GM12864 (cell line): ENCODE data around the gene MTA3.
A peak's percentile ranks its signal among the peaks of the same experiment; 100 is the strongest.

Experiments
- DNase-seq: peaks from one replicate; pipeline ENCODE4 v3.0.0-alpha.2; 2011; ENCODE audit warnings: low read depth
- H3K4me3 ChIP-seq: 2 replicates; pipeline ENCODE4 v1.5.1; 2011; ENCODE audit warnings: mild to moderate bottlenecking, low read depth, low read length, control low read depth
- TF ChIP-seq, protein P1 (sequence below): IDR thresholded peaks from 2 replicates; pipeline ENCODE4 v1.5.1; 2011; ENCODE audit warnings: low read depth, mild to moderate bottlenecking, moderate library complexity, low read length, control low read depth, inconsistent platforms; ENCODE audit errors: missing control alignments

MTA3 gene

DNA sequence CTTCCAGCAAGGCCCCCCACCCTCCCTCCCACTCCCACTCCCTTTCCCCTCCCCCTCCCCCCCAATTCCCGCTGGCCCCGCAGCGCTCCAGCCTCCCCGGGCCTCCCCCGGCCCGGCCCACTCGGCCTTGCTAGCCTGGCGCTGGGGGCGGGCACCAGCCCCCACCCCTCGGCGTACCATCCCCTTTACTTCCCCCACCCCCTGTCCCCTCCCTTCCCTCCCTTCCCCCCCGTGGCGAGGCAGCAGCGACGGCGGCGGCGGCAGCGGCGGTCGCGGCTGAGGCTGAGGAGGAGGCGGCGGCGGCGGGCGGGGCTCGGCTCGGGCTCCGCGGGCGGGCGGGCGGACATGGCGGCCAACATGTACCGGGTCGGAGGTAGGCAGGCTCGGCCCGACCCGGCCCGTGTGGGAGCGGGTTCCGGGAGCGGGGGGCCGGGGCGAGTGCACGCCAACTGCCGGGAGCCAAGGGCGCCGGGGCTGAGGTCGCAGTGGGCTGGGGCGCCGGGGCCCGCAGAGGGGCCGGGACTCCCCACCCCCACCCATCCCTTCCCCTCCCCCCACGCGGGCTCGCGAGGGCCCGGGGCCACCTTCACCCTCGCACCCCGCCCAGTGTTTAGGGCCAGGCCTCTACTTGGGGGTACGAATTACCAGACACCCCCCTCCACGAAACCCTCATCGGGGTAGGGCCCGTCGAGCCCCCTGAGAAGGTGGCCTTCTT lies at the start of gene MTA3:
MTA3 (plus strand) TSS at position 232 of the 715 bp plus-strand sequence; CDS start at position 346, 114 bp downstream.
- TF ChIP-seq, protein P1, sequence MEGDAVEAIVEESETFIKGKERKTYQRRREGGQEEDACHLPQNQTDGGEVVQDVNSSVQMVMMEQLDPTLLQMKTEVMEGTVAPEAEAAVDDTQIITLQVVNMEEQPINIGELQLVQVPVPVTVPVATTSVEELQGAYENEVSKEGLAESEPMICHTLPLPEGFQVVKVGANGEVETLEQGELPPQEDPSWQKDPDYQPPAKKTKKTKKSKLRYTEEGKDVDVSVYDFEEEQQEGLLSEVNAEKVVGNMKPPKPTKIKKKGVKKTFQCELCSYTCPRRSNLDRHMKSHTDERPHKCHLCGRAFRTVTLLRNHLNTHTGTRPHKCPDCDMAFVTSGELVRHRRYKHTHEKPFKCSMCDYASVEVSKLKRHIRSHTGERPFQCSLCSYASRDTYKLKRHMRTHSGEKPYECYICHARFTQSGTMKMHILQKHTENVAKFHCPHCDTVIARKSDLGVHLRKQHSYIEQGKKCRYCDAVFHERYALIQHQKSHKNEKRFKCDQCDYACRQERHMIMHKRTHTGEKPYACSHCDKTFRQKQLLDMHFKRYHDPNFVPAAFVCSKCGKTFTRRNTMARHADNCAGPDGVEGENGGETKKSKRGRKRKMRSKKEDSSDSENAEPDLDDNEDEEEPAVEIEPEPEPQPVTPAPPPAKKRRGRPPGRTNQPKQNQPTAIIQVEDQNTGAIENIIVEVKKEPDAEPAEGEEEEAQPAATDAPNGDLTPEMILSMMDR: no peak
- no peak for DNase-seq
- peak within 1 kb of the TSS; percentile 53 for H3K4me3 ChIP-seq

DNA sequence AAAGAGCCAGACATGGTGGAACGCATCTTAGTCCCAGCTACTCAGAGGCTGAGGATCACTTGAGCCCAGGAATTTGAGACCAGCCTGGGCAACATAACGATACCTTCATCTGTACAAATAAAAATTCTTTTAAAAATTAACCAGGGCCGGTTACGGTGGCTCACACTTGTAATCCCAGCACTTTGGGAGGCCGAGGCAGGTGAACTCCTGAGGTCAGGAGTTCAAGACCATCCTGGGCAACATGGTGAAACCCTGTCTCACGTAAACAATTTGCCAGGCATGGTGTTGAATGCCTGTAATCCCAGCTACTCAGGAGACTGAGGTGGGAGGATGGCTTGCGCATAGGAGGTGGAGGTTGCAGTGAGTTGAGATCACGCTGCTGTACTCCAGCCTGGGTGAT lies 48.8 kb upstream of the MTA3 start:
- TF ChIP-seq, protein P1: no peak

DNA sequence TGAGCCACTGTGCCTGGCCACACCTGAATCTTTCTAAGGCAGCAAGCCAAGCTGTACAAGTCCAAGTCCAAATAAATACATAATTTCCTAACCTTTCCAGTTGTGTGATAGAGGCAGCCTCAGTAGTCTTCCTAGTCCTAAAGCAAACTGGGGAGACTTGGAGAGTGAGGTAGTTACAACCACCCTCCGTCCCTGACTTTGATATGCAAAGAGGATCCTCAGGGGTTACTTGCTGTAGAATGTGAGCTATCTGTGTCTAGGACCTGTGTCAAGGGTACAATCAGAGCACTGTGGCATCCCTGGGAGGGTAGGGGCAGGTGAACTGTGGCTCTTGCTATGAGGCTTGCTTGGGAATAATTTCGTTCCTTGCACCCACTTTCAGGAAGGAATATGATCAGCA lies 46.4 kb upstream of the MTA3 start:
- no peak for DNase-seq
- TF ChIP-seq, protein P1: no peak
- no peak overlapping the region for H3K4me3 ChIP-seq

More for the DNA sequence above, 48.8 kb upstream of the MTA3 start:
- H3K4me3 ChIP-seq: no peak overlapping the region
- no peak for DNase-seq

DNA sequence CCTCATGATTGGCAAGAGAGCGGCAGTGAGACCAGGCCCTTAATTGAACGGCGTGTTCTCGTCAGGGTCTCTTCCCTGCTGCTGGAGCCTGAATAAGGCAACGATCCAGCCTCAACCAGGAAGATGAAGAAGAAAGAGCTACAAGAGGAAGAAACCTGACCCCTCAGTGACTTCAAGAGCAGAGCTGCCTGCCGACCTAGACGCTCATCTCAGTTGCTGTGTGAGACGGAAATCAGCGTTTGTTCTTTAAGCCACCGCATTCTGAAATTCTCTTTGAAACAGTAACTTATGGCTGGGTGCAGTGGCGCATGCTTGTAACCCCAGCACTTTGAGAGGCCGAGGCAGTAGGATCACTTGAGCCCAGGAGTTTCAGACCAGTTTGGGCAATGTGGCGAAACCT lies 45.1 kb upstream of the MTA3 start:
- no peak overlapping the region for H3K4me3 ChIP-seq
- TF ChIP-seq, protein P1: no peak
- no peak for DNase-seq

DNA sequence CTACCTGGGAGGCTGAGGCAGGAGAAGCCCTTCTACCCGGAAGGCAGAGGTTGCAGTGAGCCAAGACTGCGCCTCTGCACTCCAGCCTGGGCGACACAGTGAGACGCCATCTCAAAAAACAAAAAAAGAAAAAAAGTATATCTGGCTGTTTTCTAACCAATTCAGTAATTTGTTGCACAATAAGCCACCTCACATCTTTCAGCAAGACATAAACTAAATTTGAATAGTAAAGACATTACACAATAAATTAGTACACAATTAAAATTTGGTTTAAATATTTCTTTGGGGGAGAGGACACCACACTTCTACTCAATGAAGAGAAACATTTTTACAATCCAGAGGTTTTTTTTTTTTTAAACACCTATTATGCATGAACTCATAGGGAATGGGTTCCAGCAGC lies 36.0 kb upstream of the MTA3 start:
- TF ChIP-seq, protein P1: no peak
- no peak for DNase-seq

DNA sequence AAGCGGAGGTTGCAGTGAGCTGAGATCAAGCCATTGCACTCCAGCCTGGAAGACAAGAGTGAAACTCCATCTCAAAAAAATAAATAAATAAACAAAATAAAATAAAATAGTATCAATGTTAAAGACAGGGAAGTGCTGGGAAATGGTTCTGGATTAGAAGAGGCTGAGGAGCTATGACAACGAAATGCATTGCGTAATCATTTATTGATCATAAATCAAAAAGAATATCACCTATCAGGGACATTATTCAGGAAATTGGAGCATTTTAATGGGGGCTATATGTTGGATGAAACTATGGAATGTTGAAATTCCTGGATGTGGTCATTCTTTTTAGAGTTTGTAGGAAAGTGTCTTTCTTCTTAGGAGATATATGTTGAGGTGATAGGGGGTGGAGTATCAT lies 30.9 kb upstream of the MTA3 start:
- H3K4me3 ChIP-seq: no peak overlapping the region
- TF ChIP-seq, protein P1: no peak
- DNase-seq: no peak

More for the DNA sequence above, 36.0 kb upstream of the MTA3 start:
- H3K4me3 ChIP-seq: no peak overlapping the region

DNA sequence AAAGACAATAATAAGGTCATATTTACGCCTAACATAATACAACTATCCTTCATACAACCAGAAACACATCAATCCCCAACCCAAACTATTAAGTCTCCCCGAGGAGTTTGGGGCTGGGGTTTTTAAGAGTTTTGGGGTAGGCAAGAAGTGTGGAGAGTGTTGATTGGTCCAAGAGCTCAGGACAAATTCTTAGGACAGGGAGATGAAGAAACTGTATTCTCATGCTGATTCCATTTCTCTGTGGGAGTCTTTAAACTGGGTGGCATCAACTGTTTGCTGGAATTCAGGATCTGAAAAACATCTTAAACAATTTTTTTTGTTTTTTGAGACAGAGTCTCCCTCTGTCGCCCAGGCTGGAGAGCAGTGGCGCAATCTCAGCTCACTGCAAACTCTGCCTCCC lies 25.6 kb upstream of the MTA3 start:
- no peak for DNase-seq
- TF ChIP-seq, protein P1: no peak
- no peak overlapping the region for H3K4me3 ChIP-seq
